Measurements from ENCODE around the gene SGMS2. TPM values are rescaled to one million over a fixed set of nuclear protein-coding genes. Genes with fewer than 3 reads are reported as not detected.

The SGMS2 gene
- total and polyA plus RNA-seq, 2 of the 4 experiments (the other 2 are of a cell fraction) = 13.4 to 37.5 TPM

DNA sequence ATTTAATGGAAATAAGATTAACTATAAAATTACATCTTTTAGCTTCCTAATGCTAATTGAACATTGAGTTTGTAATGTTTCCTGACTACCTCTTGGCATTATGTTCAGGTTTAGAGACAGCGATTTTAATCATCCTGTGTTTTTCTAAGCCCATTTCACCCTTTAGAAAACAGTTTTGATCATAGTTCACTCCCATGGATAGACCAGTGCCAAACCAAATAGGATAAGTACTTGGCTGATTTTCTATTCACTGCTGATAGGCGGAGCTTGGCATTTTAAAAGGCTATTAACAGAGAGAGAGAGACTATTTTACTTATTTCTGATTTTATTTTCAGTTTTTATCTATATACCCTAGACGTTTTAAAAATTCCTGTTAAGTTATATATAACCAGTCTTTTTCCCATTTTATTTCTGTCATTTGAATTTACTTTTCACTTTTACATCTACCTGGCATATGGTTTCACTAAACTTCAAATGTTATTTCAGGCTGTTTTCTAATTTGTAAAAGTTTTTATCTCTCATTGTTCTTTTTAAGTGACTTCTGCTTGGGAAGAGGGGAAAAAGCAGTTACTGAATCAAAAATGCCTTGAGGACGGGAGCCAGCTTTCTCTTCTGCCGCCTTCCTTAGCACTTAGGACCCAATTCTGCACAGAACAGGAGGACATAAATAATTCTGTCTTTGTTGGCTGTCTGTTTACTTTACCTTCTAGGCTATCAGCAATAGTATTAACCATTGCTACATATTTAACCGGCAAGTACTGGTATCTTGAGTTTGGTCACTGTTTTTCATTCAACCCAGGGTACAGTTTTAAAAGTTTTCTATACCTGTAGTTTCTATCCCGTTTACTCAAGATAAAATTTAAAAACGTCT, 46.4 kb downstream of the SGMS2 start:
- H3K4me1 ChIP-seq (ENCODE audit: control insufficient read depth, insufficient read depth, low read length) = no peaks in the 10 kb centered on the region
- H3K27ac ChIP-seq (ENCODE audit: insufficient read depth, low read length) = no peak overlapping the region
- ChIA-PET CTCF (interaction anchor here (0.6 kb wide), 1 partner anchor 194 kb away, joined by 3 read pairs; no protein-coding TSS in a partner anchor), POLR2A (ENCODE audit: unreplicated experiment) (no interaction called here)
- H4K20me1 ChIP-seq (ENCODE audit: insufficient read depth, low read length) = no peaks in the 10 kb centered on the region
- no peak overlapping the region for H3K9ac ChIP-seq (ENCODE audit: low read depth, low read length)
- H2BK20ac ChIP-seq (ENCODE audit: low read depth, low read length) = no peak overlapping the region
- no peak overlapping the region for H3K14ac ChIP-seq (replicated peaks; ENCODE audit: low read depth, low read length)
- H4K91ac ChIP-seq (ENCODE audit: insufficient read depth, low read depth, low read length) = no peak overlapping the region
- H3K23ac ChIP-seq (ENCODE audit: low read depth, low read length) = no peak overlapping the region
- BruUV-seq (replicated peaks) = no TSS peak
- no peaks in the 10 kb centered on the region for H3K9me3 ChIP-seq (ENCODE audit: control insufficient read depth, insufficient read depth, low read length)
- H2BK5ac ChIP-seq (ENCODE audit: low read depth, low read length, poor library complexity, severe bottlenecking) = no peak overlapping the region
- intact Hi-C loops (cut with micrococcal nuclease) (no loop called here), dilution Hi-C loops (cut with HindIII; ENCODE audit: low sequenced_read_pairs, unreplicated experiment) (no loop called here), in situ Hi-C loops (cut with MboI; ENCODE audit: low sequenced_read_pairs) (no loop called here)
- no peak overlapping the region for H2AFZ ChIP-seq (replicated peaks; ENCODE audit: low read length, poor library complexity)
- no peaks in the 10 kb centered on the region for H3K36me3 ChIP-seq (ENCODE audit: control insufficient read depth, insufficient read depth, low read length)
- WGBS, 2 experiments (ENCODE audit: extremely low coverage in 2 of 2, insufficient read length in 1 of 2) = no CpG with 5 or more reads among the region's 8 CpGs
- H3K4me3 ChIP-seq (ENCODE audit: insufficient read depth, low read depth, low read length) = no peak overlapping the region
- no peak overlapping the region for H2BK120ac ChIP-seq (ENCODE audit: low read depth, low read length)
- no peak for ATAC-seq (ENCODE audit: low read depth)
- H2AK5ac ChIP-seq (ENCODE audit: low read depth, low read length) = no peak overlapping the region
- no peaks in the 10 kb centered on the region for H3K9me1 ChIP-seq (ENCODE audit: insufficient read depth, low read length)
- no peak overlapping the region for H3K56ac ChIP-seq (ENCODE audit: extremely low read depth, insufficient read depth, low read length)
- no peak overlapping the region for H4K8ac ChIP-seq (ENCODE audit: low read depth in 2 of 2, low read length in 2 of 2)
- H3K27me3 ChIP-seq (ENCODE audit: control insufficient read depth, insufficient read depth, low read length) = no peaks in the 10 kb centered on the region
- no peak overlapping the region for H3K4me2 ChIP-seq (ENCODE audit: low read depth, low read length)
- H2BK15ac ChIP-seq (ENCODE audit: low read depth, low read length) = no peak overlapping the region
- H2AK9ac ChIP-seq (replicated peaks; ENCODE audit: low read depth, low read length, poor library complexity) = no peak overlapping the region
- TF ChIP-seq SMC3 (IDR thresholded peaks at IDR 0.05; ENCODE audit: low read depth, low read length) = no peak
- TF ChIP-seq CEBPB (IDR thresholded peaks at IDR 0.05; ENCODE audit: low read depth, low read length) = no peak
- no peak for TF ChIP-seq USF2 (IDR thresholded peaks at IDR 0.05; ENCODE audit: low read depth, low read length)
- no peak for TF ChIP-seq FOS (IDR thresholded peaks at IDR 0.05; ENCODE audit: low read depth, low read length)
- TF ChIP-seq BHLHE40 (IDR thresholded peaks at IDR 0.05; ENCODE audit: low read depth, low read length) = no peak
- TF ChIP-seq RAD21 (IDR thresholded peaks at IDR 0.05; ENCODE audit: low read length) = no peak
- TF ChIP-seq MXI1 (IDR thresholded peaks at IDR 0.05; ENCODE audit: borderline replicate concordance, low read depth, low read length) = no peak
- no peak for TF ChIP-seq MAFK (IDR thresholded peaks at IDR 0.05; ENCODE audit: low read depth, low read length)
- TF ChIP-seq CTCF (conservative IDR thresholded peaks at IDR 0.05; ENCODE audit: low read depth, low read length) = no peak
- TF ChIP-seq CHD1 (IDR thresholded peaks at IDR 0.05; ENCODE audit: low read depth, low read length) = no peak
- TF ChIP-seq RFX5 (IDR thresholded peaks at IDR 0.05; ENCODE audit: low read depth, low read length) = no peak
- no peak for TF ChIP-seq MAZ (IDR thresholded peaks at IDR 0.05; ENCODE audit: borderline replicate concordance, low read depth, low read length)
- H3K79me1 ChIP-seq (ENCODE audit: low read depth in 1 of 2, low read length in 2 of 2) = no peaks in the 10 kb centered on the region
- H3K18ac ChIP-seq (ENCODE audit: low read depth, low read length) = no peak overlapping the region
- no peak overlapping the region for H4K5ac ChIP-seq (ENCODE audit: low read depth, low read length)
- no peak for DNase-seq
- H3K4ac ChIP-seq (ENCODE audit: low read depth, low read length) = no peak overlapping the region
